Measurements from ENCODE around the gene VAMP5. TPM values are rescaled to one million over a fixed set of nuclear protein-coding genes. Genes with fewer than 3 reads are reported as not detected.

The VAMP5 gene
- total and polyA plus RNA-seq, 2 donors (not counting 3 experiments of a cell fraction or from before 2014, with no cell fraction given) = 186 to 624 TPM

GRCh38 chr2:85621338-85621737 lies 37.1 kb downstream of the VAMP5 start:
- Histone ChIP-seq H3K9me3 (replicated peaks; ENCODE audit: control insufficient read depth, insufficient read depth, low read length) (no peaks in the 10 kb centered on the region), H3K9me1 (replicated peaks; ENCODE audit: control insufficient read depth, extremely low read depth, insufficient read depth, low read length) (no peaks in the 10 kb centered on the region), H3K4me1 (ENCODE audit: control insufficient read depth, extremely low read depth, insufficient read depth, low read length) (peaks cover 9% of the 10 kb centered on the region), H3K27ac (ENCODE audit: insufficient read depth, low read depth, low read length) (no peak overlapping the region), H3K4me3 (replicated peaks in 1 of 3; ENCODE audit: insufficient read depth in 1 of 3, low read depth in 1 of 3, low read length in 3 of 3) (no peak overlapping the region), H3K36me3 (ENCODE audit: control insufficient read depth in 2 of 2, extremely low read depth in 1 of 2, insufficient read depth in 2 of 2, low read length in 2 of 2) (peaks cover 24 to 29% of the 10 kb centered on the region in 2 experiments), H3K4me2 (ENCODE audit: insufficient read depth, low read length) (no peak overlapping the region), H2AFZ (ENCODE audit: low read depth, low read length) (no peak overlapping the region), H3K27me3 (ENCODE audit: control insufficient read depth in 2 of 2, insufficient read depth in 2 of 2, low read length in 2 of 2) (no peaks in the 10 kb centered on the region), H4K20me1 (replicated peaks; ENCODE audit: control insufficient read depth, extremely low read depth, insufficient read depth, low read length) (no peaks in the 10 kb centered on the region), H3K9ac (replicated peaks; ENCODE audit: extremely low read depth, insufficient read depth, low read length) (no peak overlapping the region), H3K79me2 (ENCODE audit: control insufficient read depth, insufficient read depth, low read length) (peaks cover 51% of the 10 kb centered on the region)
- DNase-seq (ENCODE audit: low read depth, low spot score) (no peak), FAIRE-seq (no peak)
- ChIA-PET CTCF (interaction anchor here (8.8 kb wide), 1 partner anchor 14 kb away, joined by 74 read pairs; no protein-coding TSS in a partner anchor), POLR2A (no interaction called here)
- dilution Hi-C loops (cut with MboI; ENCODE audit: extremely low pct_ligation_motif_present, low sequenced_read_pairs) = no loop called here
- intact Hi-C loops (cut with micrococcal nuclease) = no loop called here
- TF ChIP-seq GATA2 (IDR thresholded peaks at IDR 0.05; ENCODE audit: insufficient read depth, insufficient read length, low read depth, low read length) (no peak), CTCF (IDR thresholded peaks at IDR 0.05; ENCODE audit: extremely low read depth in 1 of 2, insufficient read depth in 1 of 2, low read depth in 1 of 2, low read length in 2 of 2) (no peak)
- no TSS peak for BruUV-seq (replicated peaks)

- FAIRE-seq (no peak), DNase-seq (ENCODE audit: low read depth, low spot score) (no peak)
- CTCF ChIA-PET = interaction anchor here (8.8 kb wide), 1 partner anchor 11 kb away, joined by 74 read pairs; no protein-coding TSS in a partner anchor
- no TSS peak for BruUV-seq (replicated peaks)
- Histone ChIP-seq H3K4me2 (ENCODE audit: insufficient read depth, low read length) (no peak overlapping the region), H3K79me2 (ENCODE audit: control insufficient read depth, insufficient read depth, low read length) (peaks cover 24% of the 10 kb centered on the region), H3K9me1 (replicated peaks; ENCODE audit: control insufficient read depth, extremely low read depth, insufficient read depth, low read length) (no peaks in the 10 kb centered on the region), H3K4me1 (ENCODE audit: control insufficient read depth, extremely low read depth, insufficient read depth, low read length) (no peaks in the 10 kb centered on the region), H3K36me3 (ENCODE audit: control insufficient read depth in 2 of 2, extremely low read depth in 1 of 2, insufficient read depth in 2 of 2, low read length in 2 of 2) (peaks cover 24 to 36% of the 10 kb centered on the region in 2 experiments), H3K9me3 (replicated peaks; ENCODE audit: control insufficient read depth, insufficient read depth, low read length) (no peaks in the 10 kb centered on the region), H3K4me3 (replicated peaks in 1 of 3; ENCODE audit: insufficient read depth in 1 of 3, low read depth in 1 of 3, low read length in 3 of 3) (no peak overlapping the region), H3K27me3 (ENCODE audit: control insufficient read depth in 2 of 2, insufficient read depth in 2 of 2, low read length in 2 of 2) (no peaks in the 10 kb centered on the region), H3K27ac (ENCODE audit: insufficient read depth, low read depth, low read length) (no peak overlapping the region), H4K20me1 (replicated peaks; ENCODE audit: control insufficient read depth, extremely low read depth, insufficient read depth, low read length) (no peaks in the 10 kb centered on the region), H3K9ac (replicated peaks; ENCODE audit: extremely low read depth, insufficient read depth, low read length) (no peak overlapping the region), H2AFZ (ENCODE audit: low read depth, low read length) (no peak overlapping the region)
- POLR2A ChIA-PET = no interaction called here
- no peak for TF ChIP-seq JUN (IDR thresholded peaks at IDR 0.05; ENCODE audit: borderline replicate concordance, insufficient read depth, insufficient read length, low read depth)
- TF ChIP-seq MYC (IDR thresholded peaks at IDR 0.05; ENCODE audit: low read depth, low read length) = no peak
- TF ChIP-seq POLR2A (IDR thresholded peaks at IDR 0.05; ENCODE audit: low read depth, low read length) = no peak
- no peak for TF ChIP-seq FOS (IDR thresholded peaks at IDR 0.05; ENCODE audit: borderline replicate concordance, insufficient read depth, low read length)
- no peak for TF ChIP-seq CTCF (IDR thresholded peaks at IDR 0.05; ENCODE audit: extremely low read depth in 1 of 2, insufficient read depth in 1 of 2, low read depth in 1 of 2, low read length in 2 of 2)
- TF ChIP-seq EZH2 (IDR thresholded peaks at IDR 0.05; ENCODE audit: borderline replicate concordance, low read depth, low read length, severe bottlenecking) = no peak
- TF ChIP-seq GATA2 (IDR thresholded peaks at IDR 0.05; ENCODE audit: insufficient read depth, insufficient read length, low read depth, low read length) = no peak
- no peak for TF ChIP-seq MAX (IDR thresholded peaks at IDR 0.05; ENCODE audit: insufficient read depth, insufficient read length)
- TF ChIP-seq POLR2AphosphoS5 (IDR thresholded peaks at IDR 0.05; ENCODE audit: insufficient read depth, low read depth, low read length) = no peak
- dilution Hi-C loops (cut with MboI; ENCODE audit: extremely low pct_ligation_motif_present, low sequenced_read_pairs) (no loop called here), intact Hi-C loops (cut with micrococcal nuclease) (no loop called here)
Observed at GRCh38 chr2:85623991-85624390, 39.8 kb downstream of the VAMP5 start.
